Dedifferentiated amniotic fluid mesenchymal stem cell (primary cell): ENCODE data around the gene CEP164.
A peak's percentile ranks its signal among the peaks of the same experiment; 100 is the strongest.

Source experiments
- DNase-seq: peaks from one replicate; pipeline ENCODE4 v3.0.0-alpha.2; 2016; ENCODE audit errors: extremely low spot score

Gene CEP164

DNA sequence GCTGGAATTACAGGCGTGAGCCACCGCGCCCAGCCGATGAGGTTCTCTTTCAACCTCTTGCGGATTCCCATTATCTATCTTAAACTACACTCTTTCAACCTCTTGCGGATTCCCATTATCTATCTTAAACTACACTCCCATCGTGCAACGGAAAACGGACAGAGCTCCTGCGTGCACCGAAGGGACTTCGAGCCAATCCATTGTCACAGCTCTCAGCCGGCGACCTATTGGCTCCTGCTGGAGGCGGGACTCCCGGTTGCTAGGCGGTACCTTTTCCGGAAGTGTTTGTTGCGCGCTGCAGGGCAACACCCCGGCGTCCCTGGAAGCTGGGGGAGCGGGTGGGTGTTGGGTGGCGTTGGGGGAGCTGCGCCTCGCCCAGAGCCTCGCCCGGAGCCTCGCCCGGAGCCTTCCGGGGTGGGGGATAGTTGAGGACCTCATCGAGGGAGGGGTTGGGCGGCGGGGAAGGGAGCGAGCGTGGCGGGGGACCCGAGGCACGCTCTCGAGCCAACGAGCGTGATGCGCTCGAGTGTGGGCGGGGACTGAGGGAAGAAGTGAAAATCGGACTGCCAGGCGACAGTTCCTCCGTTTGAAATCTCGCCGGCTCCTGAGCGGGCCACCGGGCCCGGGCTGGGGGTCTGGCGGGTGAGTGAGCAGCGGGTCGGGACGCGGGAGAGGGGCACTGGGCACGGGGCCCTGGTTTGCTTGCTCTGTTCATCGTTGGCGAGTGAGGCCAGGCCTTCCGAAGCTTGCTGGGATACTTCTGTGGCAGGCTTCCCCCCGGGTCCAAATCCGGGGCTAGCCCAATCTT, at the start of gene CEP164:
TSS of gene CEP164 (plus strand) at position 288 of the 808 bp plus-strand sequence. CDS start 10,733 bp downstream, outside the sequence.
- DNase-seq, result peak; percentile 96

DNA sequence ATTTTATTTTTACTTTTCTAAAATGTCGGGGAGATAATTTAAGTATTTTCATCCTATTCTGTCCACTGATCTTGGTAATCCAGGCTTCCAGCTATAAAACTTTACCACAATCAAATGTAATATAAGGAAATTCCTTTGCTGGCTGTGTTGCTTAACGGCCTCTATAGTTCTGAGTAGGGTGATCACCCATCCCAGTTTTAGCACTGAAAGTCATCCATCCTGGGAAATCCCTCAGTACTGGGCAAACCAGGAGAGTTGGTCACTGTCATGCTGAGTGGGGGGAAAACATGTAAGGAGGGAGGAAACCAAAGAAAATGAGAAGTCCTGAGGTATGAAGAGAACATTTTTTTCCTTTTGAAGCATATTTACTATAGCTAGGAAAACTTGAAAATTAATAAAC, 49.3 kb upstream of the CEP164 start:
- DNase-seq, result no peak

DNA sequence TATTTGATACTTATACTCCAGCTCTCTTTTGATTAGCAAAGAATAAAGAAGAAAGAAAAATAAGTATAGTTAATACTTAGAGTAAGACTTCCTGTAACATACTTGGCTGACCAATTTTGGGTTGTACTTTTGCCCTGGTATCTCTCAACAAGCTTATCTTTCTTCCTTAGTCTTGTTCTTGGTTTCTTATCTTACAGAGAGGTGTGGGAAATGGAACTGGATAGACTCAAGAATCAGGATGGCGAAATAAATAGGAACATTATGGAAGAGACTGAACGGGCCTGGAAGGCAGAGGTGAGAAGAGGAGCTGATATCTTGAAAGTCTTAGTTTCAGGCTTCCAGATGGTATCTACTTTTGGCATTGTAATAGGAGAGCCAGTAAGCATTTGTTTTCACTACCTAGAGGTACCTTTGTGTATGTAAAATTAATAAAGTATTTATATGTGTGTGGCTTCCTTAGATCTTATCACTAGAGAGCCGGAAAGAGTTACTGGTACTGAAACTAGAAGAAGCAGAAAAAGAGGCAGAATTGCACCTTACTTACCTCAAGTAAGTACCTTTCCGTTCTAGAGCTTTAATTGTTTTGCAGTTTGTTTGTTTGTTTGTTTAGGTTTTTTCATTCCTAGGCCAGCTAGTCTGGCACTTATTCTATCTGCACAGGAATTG, 47.8 kb upstream of the CEP164 start:
- no peak for DNase-seq

DNA sequence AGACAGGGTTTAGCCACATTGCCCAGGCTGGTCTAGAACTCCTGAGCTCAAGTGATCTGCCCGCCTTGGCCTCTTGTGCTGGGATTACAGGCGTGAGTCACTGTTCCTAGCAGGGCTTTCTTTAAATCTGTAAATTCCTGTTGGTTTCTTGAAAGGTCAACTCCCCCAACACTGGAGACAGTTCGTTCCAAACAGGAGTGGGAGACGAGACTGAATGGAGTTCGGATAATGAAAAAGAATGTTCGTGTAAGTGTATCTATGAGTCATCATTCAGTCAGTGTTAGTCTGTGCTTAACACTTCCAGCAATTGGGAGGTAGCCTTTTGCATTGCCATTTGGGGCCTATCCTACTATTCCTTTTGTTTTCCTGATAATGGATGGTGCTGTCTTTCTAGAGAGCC, 46.5 kb upstream of the CEP164 start:
- peak; percentile 54 for DNase-seq

DNA sequence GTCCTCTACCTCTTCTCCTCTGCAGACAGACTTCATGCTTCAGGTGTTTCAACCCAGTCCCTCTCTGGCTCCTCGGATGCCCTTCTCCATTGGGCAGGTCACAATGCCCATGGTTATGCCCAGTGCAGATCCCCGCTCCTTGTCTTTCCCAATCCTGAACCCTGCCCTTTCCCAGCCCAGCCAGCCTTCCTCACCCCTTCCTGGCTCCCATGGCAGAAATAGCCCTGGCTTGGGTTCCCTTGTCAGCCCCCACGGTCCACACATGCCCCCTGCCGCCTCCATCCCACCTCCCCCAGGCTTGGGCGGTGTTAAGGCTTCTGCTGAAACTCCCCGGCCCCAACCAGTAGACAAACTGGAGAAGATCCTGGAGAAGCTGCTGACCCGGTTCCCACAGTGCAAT, 45.8 kb upstream of the CEP164 start:
- no peak for DNase-seq

DNA sequence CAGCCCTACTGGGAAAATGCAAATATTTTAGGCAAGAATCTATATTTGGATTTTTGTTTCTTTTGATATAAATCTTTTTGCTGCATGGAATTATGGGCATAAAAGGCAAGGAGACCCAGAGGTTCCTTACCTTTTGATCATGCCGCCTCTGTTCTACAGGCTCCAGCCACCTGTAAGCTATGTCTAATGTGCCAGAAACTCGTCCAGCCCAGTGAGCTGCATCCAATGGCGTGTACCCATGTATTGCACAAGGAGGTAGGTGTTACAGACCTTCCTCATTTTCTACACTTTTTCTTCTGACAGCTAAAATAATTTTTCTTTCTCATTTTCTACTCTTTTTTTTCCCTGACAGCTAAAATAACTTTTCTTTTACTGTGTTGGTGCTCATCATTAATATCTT, 44.7 kb upstream of the CEP164 start:
- no peak for DNase-seq

DNA sequence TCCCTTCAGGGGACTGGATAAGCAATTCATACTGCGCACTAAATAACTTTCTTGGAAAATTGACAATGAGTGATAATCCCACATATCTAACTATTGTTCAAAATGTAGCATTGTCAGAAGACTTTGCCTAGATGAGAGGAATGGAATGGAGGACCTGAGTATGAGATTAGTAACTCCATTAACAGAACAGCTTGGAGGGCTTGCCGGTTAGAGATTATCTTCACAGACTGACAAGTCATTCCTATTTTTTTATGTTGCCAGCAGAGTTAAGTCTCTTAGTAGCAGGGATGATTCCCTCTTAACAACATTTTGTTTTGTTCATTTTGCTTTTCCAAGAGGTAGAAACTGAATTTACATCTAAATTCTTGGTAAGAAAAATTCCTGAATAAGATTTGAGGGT, 43.6 kb upstream of the CEP164 start:
- DNase-seq, result no peak

DNA sequence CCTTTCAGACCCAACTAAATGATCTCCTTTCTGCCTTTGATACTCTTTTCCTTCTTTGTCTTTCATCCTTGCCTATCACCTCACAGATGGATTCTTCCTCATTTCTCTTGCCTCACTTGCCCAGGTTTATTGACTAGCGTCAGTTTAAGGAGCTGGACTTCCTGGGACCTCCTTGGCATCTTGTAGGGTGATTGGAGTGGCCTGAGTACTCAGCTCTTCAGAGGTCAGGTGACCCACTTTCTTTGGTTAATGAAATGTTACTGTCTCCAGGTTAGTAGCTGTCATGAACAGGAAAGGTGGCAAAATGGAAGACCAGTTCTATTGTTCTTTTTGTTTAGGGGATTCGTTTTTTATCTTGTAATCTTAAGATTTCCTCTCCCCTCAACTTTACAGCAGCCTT, 41.1 kb upstream of the CEP164 start:
- DNase-seq, result no peak

DNA sequence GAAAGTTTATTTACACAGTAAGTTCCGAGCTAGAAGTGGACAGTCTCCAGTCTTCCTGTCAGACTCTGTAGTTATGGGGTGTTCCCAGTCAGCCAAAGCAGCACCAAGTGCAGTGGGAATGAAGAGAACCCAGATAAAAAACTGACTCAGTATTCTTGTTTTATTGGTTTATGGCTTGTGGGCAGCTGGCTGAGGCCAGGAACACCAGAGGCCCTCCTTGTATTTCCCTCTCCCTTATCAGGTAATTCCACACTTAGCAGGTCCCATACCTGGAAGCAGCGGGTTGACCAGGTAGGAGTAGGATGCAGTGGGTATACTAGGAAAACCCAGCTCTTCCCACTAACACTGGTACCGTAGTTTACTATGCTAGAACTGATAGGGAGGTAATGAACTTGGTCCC, 40.0 kb upstream of the CEP164 start:
- no peak for DNase-seq

DNA sequence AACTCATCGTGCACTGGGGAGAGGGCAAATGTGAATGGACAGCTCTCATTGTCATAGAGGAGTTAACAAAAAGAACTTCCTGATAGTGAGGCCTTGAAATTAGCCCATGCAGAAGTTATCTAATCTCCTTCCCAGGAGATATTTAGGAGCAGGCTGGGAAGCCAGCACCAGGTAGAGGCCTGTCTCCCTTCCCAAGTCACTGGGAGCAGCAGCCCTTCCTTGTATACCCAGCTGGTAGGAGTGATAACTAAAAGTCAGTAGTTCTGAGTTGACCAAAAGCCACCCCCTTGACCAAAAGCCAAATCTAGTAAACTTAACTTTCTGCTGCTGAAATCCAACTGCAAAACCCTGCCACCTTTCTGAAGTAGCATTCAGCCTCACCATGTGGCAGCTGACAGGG, 37.9 kb upstream of the CEP164 start:
- DNase-seq, result no peak

DNA sequence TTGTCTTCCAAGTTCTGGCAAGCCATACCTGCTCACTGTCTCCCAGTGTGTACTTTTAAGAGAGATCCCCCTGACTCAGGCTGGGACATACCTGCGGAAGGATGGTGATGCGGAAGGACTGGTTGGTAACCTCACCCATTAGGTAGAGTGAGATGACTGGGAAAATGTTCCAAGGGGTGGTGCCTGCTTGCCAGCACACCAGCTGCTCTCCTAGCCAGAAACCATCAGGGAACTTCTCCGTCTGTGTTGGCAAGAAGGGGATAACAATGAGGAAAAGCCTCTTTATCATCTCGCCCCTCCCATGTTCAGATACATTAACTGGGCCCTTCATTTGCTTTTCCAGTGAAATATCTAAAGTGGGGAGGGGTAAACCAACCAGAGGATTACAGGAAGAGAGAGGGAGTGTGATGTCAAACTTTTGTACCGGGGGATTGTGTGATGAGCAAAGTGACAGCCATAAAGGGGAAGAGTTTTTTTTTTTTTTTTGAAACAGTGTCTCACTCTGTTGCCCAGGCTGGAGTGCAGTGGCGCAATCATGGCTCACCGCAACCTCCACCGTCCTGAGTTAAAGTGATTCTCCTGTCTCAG, 36.8 kb upstream of the CEP164 start, which contains the start of gene BACE1-AS:
TSS of gene BACE1-AS (plus strand) at position 538 of the 588 bp plus-strand sequence.
- no peak for DNase-seq

DNA sequence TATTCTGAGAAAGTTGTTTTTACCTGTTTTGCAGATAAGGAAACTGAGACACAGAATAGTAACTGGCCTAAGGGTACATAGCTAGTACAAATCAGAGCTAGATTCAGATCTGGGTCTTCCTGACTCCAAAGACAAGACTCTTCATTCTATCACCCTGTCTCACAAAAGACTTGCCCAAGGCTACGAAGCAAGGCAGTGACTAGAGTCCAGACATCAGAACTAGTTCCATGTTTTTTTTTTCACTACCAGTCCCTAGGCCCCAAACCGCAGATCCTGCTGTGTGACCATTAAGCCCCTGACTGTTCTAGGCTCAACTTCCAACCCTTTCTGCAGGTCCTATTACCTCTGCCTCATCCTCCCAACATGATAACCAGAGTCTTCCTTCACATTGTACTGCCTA, 35.0 kb upstream of the CEP164 start:
- no peak for DNase-seq

DNA sequence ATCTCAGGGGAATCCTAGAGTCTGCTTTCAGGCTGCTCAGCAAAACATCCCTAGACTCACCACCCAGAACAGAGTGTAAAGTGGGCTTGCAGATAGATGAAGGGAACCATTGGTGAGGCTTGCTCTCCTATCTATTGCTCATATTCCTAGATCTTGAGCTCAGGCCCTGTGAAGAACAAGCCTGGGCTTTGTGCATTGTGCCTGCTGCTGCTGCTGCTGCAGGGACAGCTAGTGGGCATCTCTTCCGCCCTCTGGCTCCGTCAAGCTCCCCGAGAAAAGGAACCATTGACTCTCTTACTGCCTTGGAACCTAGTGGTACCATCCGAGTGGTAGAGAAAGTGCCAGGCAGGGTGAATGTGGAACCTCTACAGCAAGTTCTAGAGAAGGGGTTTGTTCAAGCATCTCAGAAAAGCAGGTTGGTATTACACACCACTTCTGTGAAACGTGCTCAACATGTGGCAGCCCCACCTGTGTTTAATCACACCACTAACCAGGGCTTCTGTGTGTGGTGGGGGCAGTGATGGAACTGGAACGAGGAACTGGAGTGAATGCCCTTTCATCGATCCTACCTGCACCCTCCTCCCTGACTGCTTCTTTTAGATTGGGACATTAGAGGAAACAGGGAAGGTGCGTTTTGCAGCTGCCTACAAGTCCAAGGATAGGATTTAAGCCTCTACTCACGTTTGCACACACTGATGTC, 32.1 kb upstream of the CEP164 start:
- no peak for DNase-seq

DNA sequence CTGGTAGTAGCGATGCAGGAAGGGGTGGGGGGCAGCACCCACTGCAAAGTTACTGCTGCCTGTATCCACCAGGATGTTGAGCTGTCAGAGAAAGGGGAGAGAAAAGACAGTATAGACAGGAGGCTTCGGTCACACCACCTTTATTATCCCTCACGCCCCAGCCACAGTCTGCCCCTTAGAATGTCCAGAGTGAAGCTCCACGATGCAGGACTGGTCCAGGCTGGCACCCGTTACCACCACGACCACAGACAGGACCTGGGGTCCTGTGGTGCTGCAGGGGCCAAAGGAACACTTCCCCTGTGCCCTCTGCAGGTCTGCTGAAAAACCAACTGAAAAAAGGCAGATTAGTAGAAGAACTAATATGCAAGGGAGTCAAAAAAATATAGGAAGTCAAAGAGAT, 30.8 kb upstream of the CEP164 start:
- no peak for DNase-seq

DNA sequence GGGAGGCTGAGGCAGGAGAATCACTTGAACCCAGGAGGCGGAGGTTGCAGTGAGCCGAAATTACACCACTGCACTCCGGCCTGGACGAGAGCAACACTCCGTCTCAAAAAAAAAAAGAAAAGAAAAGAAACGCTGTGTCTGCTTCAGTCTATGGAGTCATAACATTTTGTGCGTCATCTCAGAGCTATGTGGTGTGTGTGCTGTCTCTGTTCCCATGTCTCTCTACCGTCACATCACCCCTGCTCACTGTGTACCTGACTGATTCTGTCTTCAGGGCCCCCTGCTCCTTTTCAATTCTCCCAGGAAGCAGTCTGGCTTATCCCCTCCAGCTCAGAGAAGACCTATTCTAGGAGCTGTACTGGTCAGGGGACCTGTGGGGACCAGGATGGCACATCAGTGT, 29.5 kb upstream of the CEP164 start:
- DNase-seq, result no peak

DNA sequence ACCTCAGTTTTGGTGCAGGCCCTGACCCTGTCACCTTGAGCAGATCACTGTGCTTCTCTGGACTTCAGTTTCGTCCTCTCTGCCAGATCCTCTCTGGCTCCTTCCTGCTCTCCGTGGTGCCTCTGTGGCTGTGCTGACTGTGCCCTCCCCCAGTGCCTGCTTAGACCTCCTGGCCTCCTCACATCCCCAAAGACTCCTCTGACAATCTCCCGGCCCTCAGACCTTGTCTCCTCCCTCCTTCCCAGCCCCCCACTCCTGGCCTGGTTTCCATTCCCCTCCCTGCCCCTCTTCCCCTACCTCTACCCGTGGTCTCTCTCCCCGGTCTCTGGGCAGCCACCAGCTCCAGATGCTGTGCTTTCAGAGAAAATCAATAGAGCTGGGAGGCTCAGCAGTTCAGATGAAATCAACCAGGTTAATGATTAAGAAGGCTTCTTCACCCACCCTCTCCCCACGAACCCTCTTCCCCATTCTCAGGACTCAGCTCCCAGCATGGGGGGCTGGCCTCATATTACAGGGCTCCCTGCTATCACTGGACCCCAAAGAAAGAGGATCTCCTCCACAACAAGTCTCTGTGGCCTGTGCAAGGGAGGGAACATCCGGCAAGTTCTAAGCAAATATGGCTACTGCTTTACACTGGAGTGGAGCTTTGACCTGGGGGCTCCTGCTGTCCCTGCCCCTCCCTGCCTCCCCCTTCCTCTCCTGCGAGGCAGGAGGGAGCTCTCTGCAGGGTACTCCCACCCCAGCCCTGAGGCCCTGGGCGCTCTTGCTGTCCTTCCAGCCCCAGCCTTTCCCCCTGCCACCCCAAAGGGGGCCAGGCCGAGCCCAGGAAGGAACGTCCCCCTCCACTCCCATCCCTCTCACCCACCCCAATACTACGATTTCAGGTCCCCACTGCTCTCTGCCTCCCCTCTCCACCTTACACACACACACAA, 28.0 kb upstream of the CEP164 start:
- no peak for DNase-seq

DNA sequence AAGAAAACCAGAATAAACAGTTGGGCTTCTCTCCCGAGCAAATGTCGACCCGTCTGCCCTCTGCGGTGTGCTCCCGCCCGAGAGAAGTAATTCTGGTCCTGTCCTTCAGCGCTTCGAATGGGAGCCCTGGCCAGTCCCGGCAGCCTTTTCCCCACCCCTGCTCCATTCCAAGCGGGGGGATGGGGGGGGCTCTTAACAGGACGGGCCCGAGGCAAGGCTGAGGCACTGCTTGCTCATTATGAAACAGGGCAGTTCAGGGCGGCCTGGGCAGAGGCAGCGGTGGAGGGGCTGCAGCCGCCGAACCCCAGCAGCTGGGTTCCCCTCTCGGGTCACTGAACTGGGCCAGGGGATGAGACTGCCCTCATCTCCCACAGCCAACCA, 27.4 kb upstream of the CEP164 start:
- DNase-seq, result no peak

DNA sequence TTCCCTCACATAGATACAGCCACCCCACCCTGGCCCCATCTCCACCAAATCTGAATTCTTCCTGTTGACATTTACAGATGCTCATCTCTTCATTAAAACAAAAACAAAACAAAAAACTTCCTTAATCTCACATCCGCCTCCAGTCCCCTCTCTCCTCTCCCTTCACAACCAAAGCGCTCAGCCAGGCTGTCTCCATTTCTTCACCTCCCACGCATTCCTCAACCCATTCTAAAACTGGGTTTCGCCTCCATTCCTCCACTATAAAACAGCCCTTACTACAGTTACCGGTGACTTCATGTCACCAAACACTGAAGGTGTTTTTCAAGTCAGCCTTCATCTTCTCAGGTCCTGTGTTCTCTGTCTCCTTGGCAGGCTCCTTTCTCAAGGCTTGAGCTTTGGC, 26.9 kb upstream of the CEP164 start:
- DNase-seq, result no peak

DNA sequence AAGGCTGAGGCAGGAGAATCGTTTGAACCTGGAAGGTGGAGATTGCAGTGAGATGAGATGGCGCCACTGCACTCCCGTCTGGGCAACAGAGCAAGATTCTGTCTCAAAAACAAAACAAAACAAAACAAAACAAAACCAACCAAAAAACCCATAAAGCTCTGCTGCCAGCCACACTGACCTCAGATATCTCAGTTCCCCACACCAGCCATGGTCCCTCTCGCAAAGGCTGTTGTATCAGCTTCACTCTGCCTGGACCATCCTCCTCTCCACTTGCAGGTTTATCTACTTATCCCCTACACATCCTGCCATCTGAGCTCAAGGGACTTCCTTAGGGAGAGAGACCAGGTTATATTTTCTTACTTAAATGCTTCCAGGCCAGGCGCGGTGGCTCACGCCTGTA, 25.4 kb upstream of the CEP164 start:
- DNase-seq, result no peak

DNA sequence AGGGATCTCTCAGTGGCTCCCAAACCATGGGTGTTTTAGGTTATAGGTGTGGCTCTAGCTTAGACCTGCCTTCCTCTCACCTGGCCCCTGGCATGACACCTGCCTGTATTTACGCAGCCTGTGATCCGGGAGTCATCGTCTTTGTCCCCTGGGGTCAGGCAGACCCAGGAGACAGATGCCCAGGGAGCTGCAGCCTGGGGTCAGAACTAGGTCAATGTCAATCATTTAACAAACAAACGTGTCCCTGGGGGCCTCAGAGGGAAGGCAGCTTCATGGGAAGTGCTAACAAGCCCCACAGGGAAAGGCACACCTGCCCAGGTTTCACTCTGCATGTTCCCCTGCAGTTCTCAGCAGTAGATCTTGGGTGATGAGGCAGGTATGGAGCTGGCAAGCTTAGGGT, 24.6 kb upstream of the CEP164 start:
- DNase-seq, result no peak

DNA sequence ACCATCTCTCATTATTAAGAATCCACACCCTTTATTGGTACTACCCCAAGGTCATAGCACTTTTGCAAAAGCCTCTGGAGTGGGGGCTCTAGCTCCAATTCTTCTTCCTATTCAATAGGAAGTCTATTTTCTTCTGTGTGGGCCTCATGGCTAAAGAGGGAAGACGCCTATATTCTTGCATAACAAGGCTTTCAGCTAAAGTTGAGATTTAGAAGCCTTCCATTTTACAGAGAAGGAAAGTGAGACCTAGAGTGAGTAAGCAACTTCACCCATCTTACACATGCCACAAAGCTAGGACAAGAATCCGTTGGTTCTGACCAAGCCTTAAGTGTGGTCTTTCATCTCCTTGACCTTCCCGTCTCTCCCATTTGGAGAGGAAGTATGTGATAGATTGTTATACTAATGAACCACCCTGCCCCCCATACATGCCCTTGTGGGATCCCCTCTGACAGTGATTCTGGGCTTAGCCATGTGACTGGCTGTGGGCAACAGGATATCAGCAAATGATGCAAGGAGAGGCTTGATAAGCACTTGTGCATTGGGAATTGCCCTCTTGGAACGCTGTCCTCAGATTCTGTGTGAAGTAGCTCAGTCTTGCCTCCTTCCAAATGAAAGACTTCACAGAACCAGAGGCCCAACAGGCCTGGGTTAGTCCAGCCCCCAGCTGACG, 23.9 kb upstream of the CEP164 start:
- no peak for DNase-seq
